ENCODE results near the gene AOPEP. TPM values are rescaled to one million over a fixed set of nuclear protein-coding genes. Genes with fewer than 3 reads are reported as not detected.

Gene AOPEP
- total RNA-seq, 1 experiment from 2014 or later: 36.4 TPM

DNA sequence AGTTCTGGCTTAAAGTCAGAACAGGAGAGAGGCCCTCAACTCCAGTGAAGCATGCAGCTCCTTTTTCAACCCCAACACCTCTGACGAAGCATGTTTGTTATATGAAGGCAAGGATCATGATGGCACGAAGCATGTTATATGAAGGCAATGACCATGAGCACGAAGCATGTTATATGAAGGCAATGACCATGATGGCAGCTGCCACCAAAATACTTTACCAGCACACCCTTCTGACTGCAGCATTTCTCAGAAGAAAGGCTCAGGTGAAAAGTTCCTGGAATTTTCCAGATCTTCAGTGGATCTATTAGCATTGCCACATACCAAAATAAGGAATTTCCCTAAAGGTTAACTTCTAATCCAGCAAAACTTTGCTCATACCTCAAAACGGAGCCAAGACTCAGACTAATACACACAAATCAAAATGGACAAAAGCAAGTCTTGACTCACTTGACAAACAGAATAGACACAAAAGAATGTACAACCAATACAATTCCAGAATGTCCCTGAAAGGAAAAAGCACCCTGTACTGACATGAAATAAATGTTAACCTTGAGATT, 373.6 kb downstream of the AOPEP start:
- Histone ChIP-seq H3K9me3 (ENCODE audit: control insufficient read depth, insufficient read depth, low read depth, low read length) (no peaks in the 10 kb centered on the region), H3K36me3 (ENCODE audit: control insufficient read depth, insufficient read depth, low read length) (no peaks in the 10 kb centered on the region), H3K4me1 (ENCODE audit: control insufficient read depth, insufficient read depth, low read length) (no peaks in the 10 kb centered on the region), H3K27me3 (ENCODE audit: control insufficient read depth, insufficient read depth, low read length) (no peaks in the 10 kb centered on the region), H3K27ac (ENCODE audit: low read length) (no peak overlapping the region), H3K4me3 (ENCODE audit: low read depth in 2 of 2, low read length in 2 of 2) (no peak overlapping the region)
- DNase-seq (ENCODE audit: low read depth, low spot score) (no peak), ATAC-seq (no peak)
- ChIA-PET POLR2A (no interaction called here), CTCF (no interaction called here)
- intact Hi-C loops (cut with micrococcal nuclease; ENCODE audit: unreplicated experiment) (no loop called here), in situ Hi-C loops (cut with HindIII; ENCODE audit: low pct_unique_long_range_greater_than_20kb, low sequenced_read_pairs) (no loop called here)
- no peak for TF ChIP-seq TCF7L2 (IDR thresholded peaks at IDR 0.05; ENCODE audit: low read depth, low read length)
- TF ChIP-seq REST (IDR thresholded peaks at IDR 0.05; ENCODE audit: insufficient read depth in 1 of 2, low read depth in 2 of 2, low read length in 1 of 2): no peak
- TF ChIP-seq SIN3A (IDR thresholded peaks at IDR 0.05; ENCODE audit: borderline replicate concordance, insufficient read depth, low read depth, low read length): no peak
- no peak for TF ChIP-seq CTCF (IDR thresholded peaks at IDR 0.05)
- TF ChIP-seq POLR2AphosphoS5 (IDR thresholded peaks at IDR 0.05; ENCODE audit: low read depth, low read length): no peak
- BruUV-seq (replicated peaks): no TSS peak

GRCh38 chr9:95101326-95101725, 374.8 kb downstream of the AOPEP start:
- H3K9me3 ChIP-seq (ENCODE audit: control insufficient read depth, insufficient read depth, low read depth, low read length): no peaks in the 10 kb centered on the region
- H3K27me3 ChIP-seq (ENCODE audit: control insufficient read depth, insufficient read depth, low read length): no peaks in the 10 kb centered on the region
- DNase-seq (ENCODE audit: low read depth, low spot score) (no peak), ATAC-seq (no peak)
- TF ChIP-seq POLR2AphosphoS5 (IDR thresholded peaks at IDR 0.05; ENCODE audit: low read depth, low read length) (no peak), TCF7L2 (IDR thresholded peaks at IDR 0.05; ENCODE audit: low read depth, low read length) (no peak), CTCF (IDR thresholded peaks at IDR 0.05) (no peak), SIN3A (IDR thresholded peaks at IDR 0.05; ENCODE audit: borderline replicate concordance, insufficient read depth, low read depth, low read length) (no peak), REST (IDR thresholded peaks at IDR 0.05; ENCODE audit: insufficient read depth in 1 of 2, low read depth in 2 of 2, low read length in 1 of 2) (no peak)
- H3K27ac ChIP-seq (ENCODE audit: low read length): no peak overlapping the region
- no peaks in the 10 kb centered on the region for H3K4me1 ChIP-seq (ENCODE audit: control insufficient read depth, insufficient read depth, low read length)
- BruUV-seq (replicated peaks): no TSS peak
- H3K4me3 ChIP-seq (ENCODE audit: low read depth in 2 of 2, low read length in 2 of 2): no peak overlapping the region
- in situ Hi-C loops (cut with HindIII; ENCODE audit: low pct_unique_long_range_greater_than_20kb, low sequenced_read_pairs): no loop called here
- intact Hi-C loops (cut with micrococcal nuclease; ENCODE audit: unreplicated experiment): no loop called here
- no peaks in the 10 kb centered on the region for H3K36me3 ChIP-seq (ENCODE audit: control insufficient read depth, insufficient read depth, low read length)
- ChIA-PET POLR2A (no interaction called here), CTCF (no interaction called here)

All from Panc1 (cell line).